GM18951 (cell line): ENCODE results near the gene KCNK17.

Experiments used
- POLR2A ChIP-seq: IDR thresholded peaks from 4 replicates; pipeline ENCODE4 v1.6.1; 2011; ENCODE audit warnings: mild to moderate bottlenecking; ENCODE audit not compliant: insufficient read length, insufficient read depth; ENCODE audit errors: extremely low read depth
- in situ Hi-C: fragments of 300-500 bp; cut with MboI; formaldehyde crosslinking; loops from one replicate; pipeline ENCODE4 v1.12.0; 2022; ENCODE audit warnings: low sequenced_read_pairs, mixed read lengths, inconsistent platforms; ENCODE audit not compliant: unreplicated experiment

Gene KCNK17

GRCh38 chr6:39328066-39328465 lies 13.8 kb upstream of the KCNK17 start:
- TF ChIP-seq POLR2A, result no peak
- in situ Hi-C loops, result no loop called here

DNA sequence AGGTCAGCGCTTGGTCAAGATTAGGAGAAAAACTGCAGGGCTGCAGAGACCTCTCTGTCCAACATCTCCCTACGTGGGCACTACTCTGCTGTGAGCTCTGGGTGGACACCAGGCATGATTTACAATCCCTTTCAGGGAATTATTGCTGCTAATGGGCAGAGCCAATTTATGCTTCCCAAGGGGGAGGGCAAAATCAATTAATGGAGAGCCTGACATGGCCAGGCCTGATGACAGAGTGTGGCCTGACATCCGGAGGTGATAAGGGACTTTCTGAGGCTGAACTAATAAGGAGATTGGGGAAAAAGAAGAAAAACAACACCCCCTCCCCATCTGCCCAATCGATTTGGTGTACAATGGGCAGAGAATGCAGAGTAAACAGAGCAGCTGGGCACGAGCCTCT lies 13.3 kb upstream of the KCNK17 start:
- in situ Hi-C loops, result no loop called here
- TF ChIP-seq POLR2A, result no peak

GRCh38 chr6:39322306-39322850 lies 8.2 kb upstream of the KCNK17 start, which contains the start of gene KCNK16:
Gene KCNK16, minus strand, starts transcription at chr6:39322702. Its CDS starts 162 bp downstream, at chr6:39322540.
- in situ Hi-C loops, result no loop called here
- TF ChIP-seq POLR2A, result no peak

DNA sequence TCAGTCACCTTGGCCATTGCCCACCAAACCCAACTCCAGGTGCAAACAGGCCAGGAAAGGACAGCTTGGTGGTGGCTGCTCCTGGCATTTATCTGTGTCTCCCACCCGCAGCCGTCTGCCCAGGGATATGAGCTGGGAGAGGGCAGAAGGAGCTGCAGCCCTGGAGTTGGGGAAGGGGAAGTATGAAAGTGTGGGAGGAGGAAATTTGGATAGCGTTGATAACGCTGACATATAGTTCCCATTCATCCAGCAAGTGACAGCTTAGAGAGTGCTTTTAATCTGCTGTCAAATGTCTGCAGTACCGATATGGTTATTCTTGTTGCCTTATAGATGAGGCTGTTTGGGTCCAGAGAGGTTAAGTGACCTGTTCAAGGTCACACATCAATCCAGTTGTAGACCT lies 7.5 kb upstream of the KCNK17 start:
- no peak for TF ChIP-seq POLR2A
- in situ Hi-C loops, result no loop called here

DNA sequence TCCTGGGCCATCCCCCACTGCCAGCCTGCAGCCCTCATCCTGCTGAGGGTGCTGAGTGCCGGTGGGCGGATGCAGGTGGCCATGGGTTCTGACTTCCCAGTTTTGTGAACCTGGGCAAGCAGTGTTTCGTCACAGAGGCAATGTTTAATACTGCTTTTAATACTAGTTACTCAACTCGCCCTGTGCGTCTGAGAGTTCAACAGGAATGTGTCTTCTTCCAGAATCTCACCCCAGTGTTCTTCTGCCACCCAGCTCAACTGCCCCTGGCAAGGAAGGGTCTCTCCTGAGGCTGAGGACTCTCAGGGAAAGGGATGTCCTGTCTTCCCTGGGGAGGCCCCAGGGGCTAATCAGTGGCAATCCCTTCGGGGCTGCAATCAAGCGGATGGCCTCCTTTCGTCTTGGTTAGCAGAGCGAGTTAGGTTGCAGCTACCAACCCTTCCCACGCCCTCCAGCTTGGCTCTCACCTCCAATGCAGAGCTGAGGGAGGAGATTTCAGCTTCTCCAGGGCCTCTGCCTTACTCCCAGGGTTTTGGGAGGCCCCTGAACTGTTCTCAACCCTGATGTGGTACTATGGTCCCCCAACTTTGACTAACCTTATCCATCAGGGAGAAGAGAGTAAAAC lies 6.3 kb upstream of the KCNK17 start:
- TF ChIP-seq POLR2A, result no peak
- in situ Hi-C loops, result no loop called here

GRCh38 chr6:39319621-39320362 lies 5.6 kb upstream of the KCNK17 start:
- in situ Hi-C loops, result no loop called here
- TF ChIP-seq POLR2A, result no peak

- no peak for TF ChIP-seq POLR2A
- in situ Hi-C loops, result no loop called here
Observed at GRCh38 chr6:39317256-39317655, 3.0 kb upstream of the KCNK17 start.

DNA sequence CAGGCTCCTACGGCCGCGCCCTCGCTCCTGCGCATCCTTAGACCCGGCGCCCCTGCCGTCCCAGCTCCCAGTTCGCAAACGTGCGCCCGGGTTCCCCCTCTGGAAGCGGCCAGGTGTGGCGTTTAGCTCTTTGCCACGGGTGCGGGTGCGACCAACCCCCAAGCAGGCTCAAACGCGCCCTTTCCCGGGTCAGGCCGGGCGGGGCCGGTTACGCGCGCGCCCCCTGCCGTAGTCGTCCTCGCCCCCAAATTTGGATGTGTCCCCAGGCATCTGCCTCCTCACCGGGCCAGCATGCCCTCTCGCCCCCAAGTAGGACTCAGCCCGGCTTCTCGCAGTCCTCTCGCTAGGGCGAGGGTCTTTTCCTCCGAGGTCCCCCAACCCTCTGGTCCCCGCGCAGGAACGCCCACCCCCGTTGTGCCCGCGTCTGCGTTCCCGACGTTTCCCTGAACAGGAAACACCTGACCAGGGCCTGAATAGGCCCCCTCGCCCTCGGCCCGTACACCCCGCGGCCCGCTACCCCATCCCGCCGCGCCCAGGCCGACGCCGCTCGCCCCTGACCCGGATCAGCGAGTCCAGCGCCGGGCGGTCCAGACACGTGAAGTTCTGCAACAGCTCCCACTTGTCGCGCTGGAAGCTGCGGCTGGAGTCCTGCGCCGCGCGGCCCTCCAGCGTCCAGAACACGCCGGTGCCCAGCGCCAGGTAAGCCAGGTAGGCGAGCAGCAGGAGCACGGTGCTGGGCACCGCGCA lies 520 bp downstream of the KCNK17 start:
- TF ChIP-seq POLR2A, result no peak
- in situ Hi-C loops, result no loop called here

- TF ChIP-seq POLR2A, result no peak
- in situ Hi-C loops, result no loop called here
Observed at GRCh38 chr6:39312912-39313525, 1.2 kb downstream of the KCNK17 start.

- no peak for TF ChIP-seq POLR2A
- in situ Hi-C loops, result no loop called here
Observed at GRCh38 chr6:39310542-39310941, 3.7 kb downstream of the KCNK17 start.

- TF ChIP-seq POLR2A, result no peak
- in situ Hi-C loops, result loop anchor here (5.0 to 10.0 kb wide), 2 partner anchors 143 to 315 kb away; no protein-coding TSS in a partner anchor
Observed at GRCh38 chr6:39309942-39310531, 4.2 kb downstream of the KCNK17 start.

GRCh38 chr6:39307462-39307861 lies 6.8 kb downstream of the KCNK17 start:
- in situ Hi-C loops, result loop anchor here (5.0 to 10.0 kb wide), 2 partner anchors 140 to 313 kb away; no protein-coding TSS in a partner anchor

More at GRCh38 chr6:39307462-39307861, 6.8 kb downstream of the KCNK17 start:
- TF ChIP-seq POLR2A, result no peak
